CD14-positive monocyte (primary cell): ENCODE data around the gene VEPH1. TPM values are rescaled to one million over a fixed set of nuclear protein-coding genes. Genes with fewer than 3 reads are reported as not detected.

ENCODE experiments used
- DNase-seq, 3 donors: peaks; one replicate each; pipeline ENCODE4 v3.0.0-alpha.2; 2011 to 2022
- H2AFZ ChIP-seq: 2 replicates; pipeline ENCODE4 v1.6.0; 2012; ENCODE audit warnings: mild to moderate bottlenecking, low read depth, low read length, inconsistent platforms; ENCODE audit not compliant: insufficient read depth, poor library complexity, severe bottlenecking
- H3K27ac ChIP-seq, 2 donors: 1 replicate in 1 of 2; 2 replicates in 1 of 2; pipeline ENCODE4 v1.5.1; 2012 to 2013; ENCODE audit warnings: low read length in 2 of 2, control low read depth in 1 of 2, inconsistent platforms in 1 of 2, low read depth in 1 of 2, mild to moderate bottlenecking in 1 of 2
- H3K27me3 ChIP-seq, 2 donors: one replicate each; pipeline versions ENCODE4 v1.6.0 to v1.6.1; 2011 to 2013; ENCODE audit warnings: low read length in 2 of 2; ENCODE audit not compliant: control insufficient read depth in 2 of 2, insufficient read depth in 2 of 2
- H3K36me3 ChIP-seq, 2 donors: replicated peaks in 1 of 2; 1 replicate in 1 of 2; 2 replicates in 1 of 2; pipeline versions ENCODE4 v1.5.1 to v1.6.1; 2012 to 2013; ENCODE audit warnings: low read length in 2 of 2, control low read depth in 1 of 2, inconsistent platforms in 1 of 2, mild to moderate bottlenecking in 1 of 2; ENCODE audit not compliant: insufficient read depth in 2 of 2, control insufficient read depth in 1 of 2
- H3K4me1 ChIP-seq, 2 donors: 1 replicate in 1 of 2; 2 replicates in 1 of 2; pipeline versions ENCODE4 v1.5.1 to v1.6.1; 2012 to 2013; ENCODE audit warnings: low read length in 2 of 2, control low read depth in 1 of 2, inconsistent platforms in 1 of 2, mild to moderate bottlenecking in 1 of 2, moderate library complexity in 1 of 2; ENCODE audit not compliant: insufficient read depth in 2 of 2, control insufficient read depth in 1 of 2
- H3K4me2 ChIP-seq: replicated peaks from 2 replicates; pipeline ENCODE3; 2012; ENCODE audit warnings: low read length, moderate library complexity, mild to moderate bottlenecking; ENCODE audit not compliant: poor library complexity, severe bottlenecking; ENCODE audit errors: extremely low read depth
- H3K4me3 ChIP-seq, 3 experiments: fragments of 200-600 bp in 1 of 3; sonication (generic) in 1 of 3; replicated peaks in 1 of 3; 1 replicate in 2 of 3; 2 replicates in 1 of 3; pipeline ENCODE4 v1.5.1; 2011 to 2013; ENCODE audit warnings: low read length in 3 of 3, mild to moderate bottlenecking in 3 of 3, control low read depth in 2 of 3, low read depth in 2 of 3, inconsistent platforms in 1 of 3, moderate library complexity in 1 of 3
- H3K79me2 ChIP-seq: 2 replicates; pipeline ENCODE4 v1.6.0; 2012; ENCODE audit warnings: mild to moderate bottlenecking, control low read depth, inconsistent platforms, low read length, moderate library complexity; ENCODE audit not compliant: insufficient read depth
- H3K9ac ChIP-seq: 2 replicates; pipeline ENCODE4 v1.6.0; 2017; ENCODE audit warnings: low read length, mild to moderate bottlenecking; ENCODE audit not compliant: insufficient read depth, poor library complexity, severe bottlenecking
- H3K9me3 ChIP-seq, 2 donors: replicated peaks in 1 of 2; 1 replicate in 1 of 2; 2 replicates in 1 of 2; pipeline versions ENCODE4 v1.5.1 to v1.6.1; 2012 to 2013; ENCODE audit warnings: low read length in 2 of 2, control low read depth in 1 of 2; ENCODE audit not compliant: control insufficient read depth in 1 of 2, insufficient read depth in 1 of 2
- H4K20me1 ChIP-seq: 2 replicates; pipeline ENCODE4 v1.6.0; 2012; ENCODE audit warnings: mild to moderate bottlenecking, low read length, control low read depth, moderate library complexity; ENCODE audit not compliant: insufficient read depth
- H3K27ac Mint-ChIP-seq, 7 donors: one replicate each; pipeline ENCODE4 v1.8.0; 2020; ENCODE audit warnings: mild to moderate bottlenecking in 7 of 7, mixed read lengths in 7 of 7, moderate library complexity in 6 of 7, inconsistent platforms in 2 of 7
- H3K27me3 Mint-ChIP-seq, 3 donors: one replicate each; pipeline ENCODE4 v1.8.0; 2021 to 2022; ENCODE audit warnings: low read depth in 3 of 3, mild to moderate bottlenecking in 3 of 3, mixed read lengths in 3 of 3, moderate library complexity in 3 of 3, inconsistent platforms in 1 of 3
- H3K36me3 Mint-ChIP-seq, 2 donors: one replicate each; pipeline ENCODE4 v1.8.0; 2020; ENCODE audit warnings: mixed read lengths in 2 of 2, inconsistent platforms in 1 of 2, mild to moderate bottlenecking in 1 of 2
- H3K4me1 Mint-ChIP-seq: one replicate; pipeline ENCODE4 v1.8.0; 2020; ENCODE audit warnings: mild to moderate bottlenecking, mixed read lengths
- H3K4me3 Mint-ChIP-seq, 2 donors: one replicate each; pipeline ENCODE4 v1.8.0; 2020; ENCODE audit warnings: mild to moderate bottlenecking in 2 of 2, mixed read lengths in 2 of 2, moderate library complexity in 1 of 2
- H3K9me3 Mint-ChIP-seq, 7 donors: one replicate each; pipeline ENCODE4 v1.8.0; 2020 to 2022; ENCODE audit warnings: mixed read lengths in 7 of 7, mild to moderate bottlenecking in 6 of 7, moderate library complexity in 6 of 7, inconsistent platforms in 2 of 7
- WGBS: methylation state at CpG from one replicate; pipeline ENCODE4 v1.1.5; 2013; ENCODE audit warnings: missing lambda C conversion rate; ENCODE audit not compliant: insufficient coverage; 5-methylcytosine and 5-hydroxymethylcytosine counted together
- intact Hi-C, 2 donors: fragments of 100-400 bp; cut with micrococcal nuclease; formaldehyde crosslinking; loops; one replicate each; pipeline versions ENCODE4 v1.15.0 to v1.15.1; 2023
- polyA plus RNA-seq, 3 donors: library from polyadenylated mRNA; depleted of rRNA in 1 of 3; unstranded in 2 of 3; stranded (reverse) in 1 of 3; fragments of 300-500 nt in 2 of 3; fragments of >200 nt in 1 of 3; fragmentation: Illumina TruSeq in 2 of 3; gene quantifications; 1 replicate in 2 of 3; 2 replicates in 1 of 3; pipeline ENCODE4 v1.2.3, GENCODE V29; 2012 to 2021
- TF ChIP-seq, protein P1 (sequence below): fragments of 200-600 bp; IDR thresholded peaks from one replicate; pipeline ENCODE4 v1.8.0; 2022; ENCODE audit warnings: antibody characterized with exemption, mild to moderate bottlenecking

VEPH1 gene
- polyA plus RNA-seq, 3 donors, result 0.44 TPM; not detected in 2

GRCh38 chr3:157452097-157452496, 51.1 kb downstream of the VEPH1 start:
- intact Hi-C loops, result no loop called here
- H3K36me3 Mint-ChIP-seq, result no peaks in the 10 kb centered on the region
- H3K4me1 ChIP-seq, result peaks cover 23 to 28% of the 10 kb centered on the region in 2 donors
- H3K4me3 ChIP-seq, result no peak overlapping the region
- TF ChIP-seq, protein P1, sequence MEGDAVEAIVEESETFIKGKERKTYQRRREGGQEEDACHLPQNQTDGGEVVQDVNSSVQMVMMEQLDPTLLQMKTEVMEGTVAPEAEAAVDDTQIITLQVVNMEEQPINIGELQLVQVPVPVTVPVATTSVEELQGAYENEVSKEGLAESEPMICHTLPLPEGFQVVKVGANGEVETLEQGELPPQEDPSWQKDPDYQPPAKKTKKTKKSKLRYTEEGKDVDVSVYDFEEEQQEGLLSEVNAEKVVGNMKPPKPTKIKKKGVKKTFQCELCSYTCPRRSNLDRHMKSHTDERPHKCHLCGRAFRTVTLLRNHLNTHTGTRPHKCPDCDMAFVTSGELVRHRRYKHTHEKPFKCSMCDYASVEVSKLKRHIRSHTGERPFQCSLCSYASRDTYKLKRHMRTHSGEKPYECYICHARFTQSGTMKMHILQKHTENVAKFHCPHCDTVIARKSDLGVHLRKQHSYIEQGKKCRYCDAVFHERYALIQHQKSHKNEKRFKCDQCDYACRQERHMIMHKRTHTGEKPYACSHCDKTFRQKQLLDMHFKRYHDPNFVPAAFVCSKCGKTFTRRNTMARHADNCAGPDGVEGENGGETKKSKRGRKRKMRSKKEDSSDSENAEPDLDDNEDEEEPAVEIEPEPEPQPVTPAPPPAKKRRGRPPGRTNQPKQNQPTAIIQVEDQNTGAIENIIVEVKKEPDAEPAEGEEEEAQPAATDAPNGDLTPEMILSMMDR, result no peak
- 7% methylated on average over 3 of the region's 3 CpGs for WGBS
- no peak overlapping the region for H2AFZ ChIP-seq
- H4K20me1 ChIP-seq, result no peaks in the 10 kb centered on the region
- H3K9me3 ChIP-seq, result no peaks in the 10 kb centered on the region
- H3K27me3 ChIP-seq, result no peaks in the 10 kb centered on the region
- H3K27ac ChIP-seq, result peak overlapping the region in 1 of 2 donors; percentile 69
- no peak overlapping the region for H3K9ac ChIP-seq
- peaks cover 22% of the 10 kb centered on the region for H3K4me1 Mint-ChIP-seq
- no peaks in the 10 kb centered on the region for H3K36me3 ChIP-seq
- H3K27ac Mint-ChIP-seq, result peak overlapping the region; percentile 26 to 91 (median 75)
- peak overlapping the region in 1 of 2 donors; percentile 28 for H3K4me3 Mint-ChIP-seq
- H3K27me3 Mint-ChIP-seq, result no peaks in the 10 kb centered on the region
- DNase-seq, result peak; percentile 67 to 75 (median 73)
- no peaks in the 10 kb centered on the region for H3K79me2 ChIP-seq
- H3K4me2 ChIP-seq, result peak overlapping the region; percentile 2
- H3K9me3 Mint-ChIP-seq, result peaks cover 0 to 7% (median 4%) of the 10 kb centered on the region in 7 donors

- Mint-ChIP-seq H3K27ac (peak overlapping the region in 3 of 7 donors; percentile 30 to 77 (median 35)), H3K36me3 (peaks cover 8 to 11% of the 10 kb centered on the region in 2 donors), H3K4me3 (no peak overlapping the region), H3K9me3 (peaks cover 0 to 6% (median 4%) of the 10 kb centered on the region in 7 donors), H3K4me1 (peaks cover 46% of the 10 kb centered on the region), H3K27me3 (no peaks in the 10 kb centered on the region)
- WGBS, result no CpG with 5 or more reads among the region's 3 CpGs
- intact Hi-C loops, result loop anchor here in 1 of 2 donors (5.0 kb wide), 1 partner anchor 285 kb away; the partner anchor contains the start of gene CCNL1
- H3K27ac ChIP-seq, result peak overlapping the region in 1 of 2 donors; percentile 49
- H3K79me2 ChIP-seq, result no peaks in the 10 kb centered on the region
- no peaks in the 10 kb centered on the region for H4K20me1 ChIP-seq
- no peaks in the 10 kb centered on the region for H3K9me3 ChIP-seq
- no peak overlapping the region for H3K4me2 ChIP-seq
- H3K9ac ChIP-seq, result no peak overlapping the region
- peaks cover 40 to 49% of the 10 kb centered on the region in 2 donors for H3K4me1 ChIP-seq
- peak in 2 of 3 donors; percentile 25 to 33 for DNase-seq
- TF ChIP-seq, protein P1, result peak; percentile 56
- no peak overlapping the region for H2AFZ ChIP-seq
- peaks cover 2 to 11% of the 10 kb centered on the region in 2 donors for H3K36me3 ChIP-seq
- no peak overlapping the region for H3K4me3 ChIP-seq
- no peaks in the 10 kb centered on the region for H3K27me3 ChIP-seq
Observed at GRCh38 chr3:157447026-157447694, 56.1 kb downstream of the VEPH1 start.
